T-helper 22 cell (primary cell): Measurements from ENCODE around the gene STXBP5.
"Not testable (repeated sequence)": the region's sequence is repeated elsewhere in the genome, so short reads cannot be mapped to it uniquely, and the experiment has no call there.

Experiments used
- DNase-seq: peaks from one replicate; pipeline ENCODE4 v3.0.0-alpha.2; 2020; ENCODE audit warnings: low read depth

Gene STXBP5

GRCh38 chr6:147246853-147247635 is 42.8 kb downstream of the STXBP5 start:
- no peak for DNase-seq

GRCh38 chr6:147248859-147249258 is 44.6 kb downstream of the STXBP5 start:
- no peak for DNase-seq

GRCh38 chr6:147251072-147251471 is 46.9 kb downstream of the STXBP5 start:
- no peak for DNase-seq

- not testable (repeated sequence) for DNase-seq
These were observed 50.8 kb downstream of the STXBP5 start for GRCh38 chr6:147254929-147255473.

GRCh38 chr6:147255948-147256674 is 51.9 kb downstream of the STXBP5 start:
- no peak for DNase-seq

GRCh38 chr6:147257760-147258159 is 53.5 kb downstream of the STXBP5 start:
- no peak for DNase-seq

GRCh38 chr6:147260091-147260490 is 55.9 kb downstream of the STXBP5 start:
- no peak for DNase-seq

GRCh38 chr6:147262946-147263345 is 58.7 kb downstream of the STXBP5 start:
- DNase-seq = no peak

GRCh38 chr6:147266821-147267220 is 62.6 kb downstream of the STXBP5 start:
- no peak for DNase-seq

- no peak for DNase-seq
These were observed 63.4 kb downstream of the STXBP5 start for GRCh38 chr6:147267658-147268057.

GRCh38 chr6:147268254-147268653 is 64.0 kb downstream of the STXBP5 start:
- no peak for DNase-seq

GRCh38 chr6:147274012-147274411 is 69.8 kb downstream of the STXBP5 start:
- DNase-seq = no peak

GRCh38 chr6:147274776-147275175 is 70.6 kb downstream of the STXBP5 start:
- DNase-seq = no peak

- no peak for DNase-seq
These were observed 74.7 kb downstream of the STXBP5 start for GRCh38 chr6:147278891-147279290.

- no peak for DNase-seq
These were observed 75.2 kb downstream of the STXBP5 start for GRCh38 chr6:147279427-147279826.

GRCh38 chr6:147281895-147282565 is 77.8 kb downstream of the STXBP5 start:
- DNase-seq = no peak

- DNase-seq = no peak
These were observed 78.3 kb downstream of the STXBP5 start for GRCh38 chr6:147282566-147282959.

- no peak for DNase-seq
These were observed 79.2 kb downstream of the STXBP5 start for GRCh38 chr6:147283460-147283859.

GRCh38 chr6:147285087-147285855 is 81.1 kb downstream of the STXBP5 start:
- DNase-seq = no peak

GRCh38 chr6:147287869-147288271 is 83.7 kb downstream of the STXBP5 start:
- DNase-seq = no peak

- DNase-seq = no peak
These were observed 92.9 kb downstream of the STXBP5 start for GRCh38 chr6:147297124-147297523.
